Measurements from ENCODE around the gene APOL6.

APOL6 gene

GRCh38 chr22:35609761-35610160 is 38.5 kb upstream of the APOL6 start:
- H3K4me3 ChIP-seq (ENCODE audit: low read depth, low read length), result no peak overlapping the region
- TF ChIP-seq POLR2A (IDR thresholded peaks at IDR 0.05; ENCODE audit: extremely low read depth, insufficient read length) (no peak), MAX (IDR thresholded peaks at IDR 0.05; ENCODE audit: low read depth, low read length) (no peak), MYC (IDR thresholded peaks at IDR 0.05; ENCODE audit: low read depth, low read length) (no peak), CTCF (IDR thresholded peaks at IDR 0.05; ENCODE audit: low read depth, low read length) (no peak)
- DNase-seq (ENCODE audit: low read depth), result no peak

DNA sequence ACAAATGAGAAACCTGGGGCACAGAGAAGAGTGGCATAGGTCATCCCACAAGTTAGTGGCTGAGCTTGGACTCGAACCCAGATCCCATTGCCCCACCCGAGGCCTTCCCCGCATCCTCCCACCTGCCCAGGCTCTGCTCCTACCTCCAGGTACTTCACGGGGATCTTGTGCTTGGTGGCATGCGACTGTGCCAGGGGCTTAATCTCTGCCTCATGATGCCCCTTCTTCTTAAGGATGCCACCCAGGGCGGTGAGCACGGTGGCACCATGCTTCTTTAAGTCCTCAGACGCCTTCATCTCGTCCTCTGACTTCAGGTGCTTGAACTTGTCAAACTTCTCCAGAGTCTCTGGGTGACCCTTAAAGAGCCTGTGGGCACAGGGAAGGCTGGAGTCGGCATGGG is 37.5 kb upstream of the APOL6 start:
- no peak overlapping the region for H3K4me3 ChIP-seq (ENCODE audit: low read depth, low read length)
- TF ChIP-seq MYC (IDR thresholded peaks at IDR 0.05; ENCODE audit: low read depth, low read length), result no peak
- TF ChIP-seq POLR2A (IDR thresholded peaks at IDR 0.05; ENCODE audit: extremely low read depth, insufficient read length), result no peak
- TF ChIP-seq MAX (IDR thresholded peaks at IDR 0.05; ENCODE audit: low read depth, low read length), result no peak
- TF ChIP-seq CTCF (IDR thresholded peaks at IDR 0.05; ENCODE audit: low read depth, low read length), result no peak
- no peak for DNase-seq (ENCODE audit: low read depth)

DNA sequence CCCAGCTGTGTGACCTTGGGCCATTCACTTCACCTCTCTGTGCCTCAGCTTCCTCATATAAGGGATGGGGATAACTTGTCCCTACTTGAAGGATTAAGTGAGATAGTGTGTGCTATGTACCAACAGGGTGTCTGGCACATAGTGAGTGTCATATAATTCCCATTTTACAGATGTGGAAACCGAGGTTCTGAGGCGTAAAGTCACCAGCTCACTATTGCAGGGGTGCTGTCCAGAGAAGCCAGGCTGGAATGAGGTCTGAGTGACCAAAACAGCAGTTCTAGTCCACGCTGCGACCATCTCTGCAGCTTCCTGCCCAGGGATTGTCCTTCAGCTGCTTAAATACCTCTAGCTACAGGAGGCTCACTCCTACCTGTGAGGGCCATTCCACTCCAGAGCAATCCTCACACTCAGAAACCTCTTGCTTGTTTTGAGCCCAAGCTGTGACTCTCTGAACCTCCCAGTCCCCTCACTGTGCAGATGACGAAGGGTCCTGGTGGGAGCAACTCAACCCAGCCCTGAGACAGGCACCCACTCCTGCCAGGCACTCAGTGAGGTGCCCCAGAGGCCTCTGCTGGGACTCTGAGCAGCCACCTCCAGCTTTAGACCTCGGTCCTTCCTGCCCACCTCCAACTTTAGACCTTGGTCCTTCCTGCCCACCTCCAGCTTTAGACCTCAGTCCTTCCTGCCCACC is 36.9 kb upstream of the APOL6 start:
- H3K4me3 ChIP-seq (ENCODE audit: low read depth, low read length), result no peak overlapping the region
- no peak for DNase-seq (ENCODE audit: low read depth)
- TF ChIP-seq MAX (IDR thresholded peaks at IDR 0.05; ENCODE audit: low read depth, low read length), result no peak

DNA sequence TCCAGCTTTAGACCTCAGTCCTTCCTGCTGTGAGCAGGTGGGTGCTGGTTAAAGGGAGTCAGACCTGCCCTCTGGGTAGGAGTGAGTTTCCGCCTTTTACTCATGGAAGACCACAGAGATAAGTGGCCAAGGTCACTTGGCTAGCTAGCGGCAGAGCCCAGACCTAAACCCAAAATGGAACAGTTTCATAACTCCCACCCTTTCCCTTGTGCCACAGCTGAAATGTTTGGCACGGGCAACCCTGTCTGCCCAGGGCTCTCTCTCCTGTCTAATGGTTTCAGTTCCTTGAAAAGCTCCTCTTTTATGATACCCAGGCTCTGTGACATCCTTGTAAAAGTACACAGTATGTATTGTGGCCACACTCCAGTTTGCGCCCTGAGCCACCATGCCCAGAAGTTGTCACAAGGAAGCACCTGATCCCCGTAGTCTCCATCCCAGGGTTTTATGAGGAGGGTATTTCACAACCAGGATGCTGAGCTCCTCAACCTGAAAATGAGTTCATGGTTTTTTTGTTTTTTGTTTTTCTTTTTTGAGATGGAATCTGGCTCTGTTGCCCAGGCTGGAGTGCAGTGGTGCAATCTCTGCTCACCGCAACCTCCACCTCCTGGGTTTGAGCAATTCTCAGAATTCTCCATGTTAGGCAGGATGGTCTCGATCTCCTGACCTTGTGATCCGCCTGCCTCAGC is 36.2 kb upstream of the APOL6 start:
- H3K4me3 ChIP-seq (ENCODE audit: low read depth, low read length), result no peak overlapping the region
- TF ChIP-seq MYC (IDR thresholded peaks at IDR 0.05; ENCODE audit: low read depth, low read length) (no peak), MAX (IDR thresholded peaks at IDR 0.05; ENCODE audit: low read depth, low read length) (no peak)
- DNase-seq (ENCODE audit: low read depth), result peak; percentile 43

DNA sequence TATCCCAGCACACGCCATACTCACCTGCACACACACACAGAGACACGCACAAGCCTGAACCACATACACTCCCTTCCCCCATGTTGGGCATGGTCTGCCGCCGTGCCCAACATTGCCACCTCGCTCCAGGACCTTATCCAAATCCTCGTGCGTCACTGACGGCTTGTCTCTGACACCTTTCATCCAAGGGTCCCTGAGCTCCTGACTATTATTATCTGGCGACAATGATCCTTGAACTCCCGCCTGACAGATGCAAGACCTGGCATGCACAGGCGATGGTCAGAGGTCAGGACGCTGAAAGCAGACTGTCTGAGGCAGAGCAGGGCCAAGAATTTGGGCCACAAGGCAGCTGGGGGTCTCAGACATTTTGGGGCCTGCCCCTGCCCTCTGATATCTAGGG is 35.3 kb upstream of the APOL6 start:
- H3K4me3 ChIP-seq (ENCODE audit: low read depth, low read length), result no peak overlapping the region
- TF ChIP-seq MAX (IDR thresholded peaks at IDR 0.05; ENCODE audit: low read depth, low read length) (no peak), MYC (IDR thresholded peaks at IDR 0.05; ENCODE audit: low read depth, low read length) (no peak), POLR2A (IDR thresholded peaks at IDR 0.05; ENCODE audit: extremely low read depth, insufficient read length) (no peak)
- DNase-seq (ENCODE audit: low read depth), result no peak

- H3K4me3 ChIP-seq (ENCODE audit: low read depth, low read length), result no peak overlapping the region
- DNase-seq (ENCODE audit: low read depth), result no peak
- TF ChIP-seq MAX (IDR thresholded peaks at IDR 0.05; ENCODE audit: low read depth, low read length), result no peak
- TF ChIP-seq CTCF (IDR thresholded peaks at IDR 0.05; ENCODE audit: low read depth, low read length), result no peak
- TF ChIP-seq MYC (IDR thresholded peaks at IDR 0.05; ENCODE audit: low read depth, low read length), result no peak
- TF ChIP-seq POLR2A (IDR thresholded peaks at IDR 0.05; ENCODE audit: extremely low read depth, insufficient read length), result no peak
Measured at GRCh38 chr22:35614404-35614803, 33.8 kb upstream of the APOL6 start.

DNA sequence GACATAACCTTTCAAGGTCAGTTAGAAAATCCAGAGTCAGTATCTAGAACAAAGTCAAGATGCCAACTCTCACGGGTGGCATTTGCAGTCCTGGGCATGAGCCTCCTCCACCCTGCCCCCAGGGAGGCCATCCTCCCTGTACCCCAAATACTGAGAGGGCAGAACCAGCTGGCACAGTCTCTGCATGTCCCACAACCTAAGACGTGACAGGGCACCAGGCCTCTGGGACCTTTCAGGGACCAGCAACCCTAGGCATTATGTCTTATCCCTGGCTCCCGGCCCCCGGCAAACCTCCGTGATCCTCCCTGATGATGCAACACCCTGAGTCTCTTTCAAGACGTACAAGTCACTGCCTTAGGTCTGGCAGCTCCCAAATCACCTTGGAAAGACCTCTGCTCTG is 33.1 kb upstream of the APOL6 start:
- no peak for TF ChIP-seq MYC (IDR thresholded peaks at IDR 0.05; ENCODE audit: low read depth, low read length)
- TF ChIP-seq MAX (IDR thresholded peaks at IDR 0.05; ENCODE audit: low read depth, low read length), result no peak
- TF ChIP-seq POLR2A (IDR thresholded peaks at IDR 0.05; ENCODE audit: extremely low read depth, insufficient read length), result no peak
- no peak for TF ChIP-seq CTCF (IDR thresholded peaks at IDR 0.05; ENCODE audit: low read depth, low read length)
- no peak for DNase-seq (ENCODE audit: low read depth)
- no peak overlapping the region for H3K4me3 ChIP-seq (ENCODE audit: low read depth, low read length)

Measured in NB4 (cell line).